Esophagus muscularis mucosa (tissue), 4 donors: ENCODE data around the gene SLC36A4. TPM values are rescaled to one million over a fixed set of nuclear protein-coding genes. Genes with fewer than 3 reads are reported as not detected.
"Not testable (repeated sequence)": the region's sequence is repeated elsewhere in the genome, so short reads cannot be mapped to it uniquely, and the experiment has no call there.

ENCODE experiments used
- DNase-seq: peaks from one replicate; pipeline ENCODE4 v3.0.0-alpha.2; 2017; ENCODE audit errors: extremely low spot score
- H3K27ac ChIP-seq, 4 donors: fragments of 200-600 bp; sonication (generic); replicated peaks in 1 of 4; 1 replicate in 3 of 4; 2 replicates in 1 of 4; pipeline ENCODE4 v1.5.1; 2016 to 2019; ENCODE audit warnings: mild to moderate bottlenecking in 1 of 4
- H3K27me3 ChIP-seq, 4 donors: fragments of 200-600 bp; sonication (generic); one replicate each; pipeline versions ENCODE4 v1.5.1 to v1.6.0; 2016 to 2019
- H3K36me3 ChIP-seq, 4 donors: fragments of 200-600 bp; sonication (generic); one replicate each; pipeline ENCODE4 v1.5.1; 2016 to 2019
- H3K4me1 ChIP-seq, 4 donors: fragments of 200-600 bp; sonication (generic); one replicate each; pipeline ENCODE4 v1.5.1; 2016 to 2019
- H3K4me3 ChIP-seq, 4 donors: fragments of 200-600 bp; sonication (generic); 1 replicate in 2 of 4; 2 replicates in 2 of 4; pipeline ENCODE4 v1.5.1; 2016 to 2019; ENCODE audit warnings: mild to moderate bottlenecking in 4 of 4, moderate library complexity in 1 of 4
- H3K9me3 ChIP-seq, 4 donors: fragments of 200-600 bp; sonication (generic); 1 replicate in 3 of 4; 2 replicates in 1 of 4; pipeline ENCODE4 v1.5.1; 2016 to 2019
- CTCF ChIP-seq, 3 experiments: fragments of 200-600 bp in 2 of 3; fragments of 450-650 bp in 1 of 3; sonication (generic) in 2 of 3; IDR thresholded peaks; one replicate each; pipeline ENCODE4 v1.5.1; 2017 to 2019; ENCODE audit warnings: antibody characterized with exemption in 3 of 3, mild to moderate bottlenecking in 2 of 3, moderate library complexity in 1 of 3
- EP300 ChIP-seq: sonication (generic); formaldehyde crosslinking; IDR thresholded peaks from one replicate; pipeline ENCODE4 v1.6.1; 2017; ENCODE audit warnings: antibody characterized with exemption
- POLR2A ChIP-seq: fragments of 450-650 bp; IDR thresholded peaks from one replicate; pipeline ENCODE4 v1.6.1; 2017; ENCODE audit warnings: antibody characterized with exemption, moderate library complexity, mild to moderate bottlenecking, low read depth
- POLR2AphosphoS5 ChIP-seq, 2 donors: sonication (generic); formaldehyde crosslinking; IDR thresholded peaks; one replicate each; pipeline ENCODE4 v1.6.1; 2017; ENCODE audit warnings: antibody characterized with exemption in 2 of 2
- WGBS: methylation state at CpG from one replicate; pipeline ENCODE4 v1.1.5; 2018; 5-methylcytosine and 5-hydroxymethylcytosine counted together
- intact Hi-C: fragments of 100-400 bp; cut with DNase I; formaldehyde crosslinking; loops from one replicate; pipeline ENCODE4 v1.15.1; 2023
- total RNA-seq, 4 donors: library from RNA; depleted of rRNA; stranded (reverse); fragments of >200 nt; gene quantifications; one replicate each; pipeline versions ENCODE4 v1.1.0 to v1.2.1, GENCODE V29; 2016

Gene SLC36A4
- total RNA-seq, 4 donors from 2014 or later, result 10.9 to 19.9 (median 17.7) TPM

GRCh38 chr11:93189462-93189861, 8.3 kb downstream of the SLC36A4 start:
- TF ChIP-seq CTCF (IDR thresholded peaks at IDR 0.05), result no peak
- Histone ChIP-seq H3K4me3 (no peak overlapping the region), H3K27me3 (no peaks in the 10 kb centered on the region), H3K9me3 (peaks cover 0 to 12% (median 4%) of the 10 kb centered on the region in 4 donors), H3K36me3 (peaks cover 0 to 13% (median 0%) of the 10 kb centered on the region in 4 donors), H3K27ac (no peak overlapping the region), H3K4me1 (no peaks in the 10 kb centered on the region)
- WGBS, result 100% methylated on average over 1 of the region's 1 CpG
- DNase-seq, result no peak
- intact Hi-C loops, result no loop called here

GRCh38 chr11:93188726-93189125, 9.1 kb downstream of the SLC36A4 start:
- Histone ChIP-seq H3K36me3 (peaks cover 0 to 19% (median 0%) of the 10 kb centered on the region in 4 donors), H3K27ac (no peak overlapping the region), H3K27me3 (no peaks in the 10 kb centered on the region), H3K4me1 (no peaks in the 10 kb centered on the region), H3K4me3 (no peak overlapping the region), H3K9me3 (peaks cover 0 to 12% (median 4%) of the 10 kb centered on the region in 4 donors)
- intact Hi-C loops, result no loop called here
- no peak for DNase-seq
- TF ChIP-seq POLR2AphosphoS5 (IDR thresholded peaks at IDR 0.05), result no peak
- no peak for TF ChIP-seq POLR2A
- no peak for TF ChIP-seq CTCF (IDR thresholded peaks at IDR 0.05)
- TF ChIP-seq EP300, result no peak

- H3K4me1 ChIP-seq, result no peaks in the 10 kb centered on the region
- intact Hi-C loops, result no loop called here
- H3K27ac ChIP-seq, result no peak overlapping the region
- no peaks in the 10 kb centered on the region for H3K27me3 ChIP-seq
- H3K9me3 ChIP-seq, result peaks cover 0 to 12% (median 4%) of the 10 kb centered on the region in 4 donors
- DNase-seq, result no peak
- no peak for TF ChIP-seq POLR2AphosphoS5 (IDR thresholded peaks at IDR 0.05)
- TF ChIP-seq CTCF (IDR thresholded peaks at IDR 0.05), result no peak
- TF ChIP-seq POLR2A, result no peak
- no peak for TF ChIP-seq EP300
- no peak overlapping the region for H3K4me3 ChIP-seq
- H3K36me3 ChIP-seq, result peaks cover 0 to 28% (median 2%) of the 10 kb centered on the region in 4 donors
These were observed 10.5 kb downstream of the SLC36A4 start for GRCh38 chr11:93187290-93187689.

GRCh38 chr11:93177891-93178290, 19.9 kb downstream of the SLC36A4 start:
- H3K27ac ChIP-seq, H3K4me3 ChIP-seq, DNase-seq, H3K9me3 ChIP-seq, H3K4me1 ChIP-seq, H3K27me3 ChIP-seq: not testable (repeated sequence)
- intact Hi-C loops, result loop anchor here (10.0 kb wide), 1 partner anchor 57 kb away; no protein-coding TSS in a partner anchor
- 97% methylated on average over 13 of the region's 13 CpGs for WGBS
- H3K36me3 ChIP-seq, result peaks cover 17 to 43% (median 22%) of the 10 kb centered on the region in 4 donors

GRCh38 chr11:93169950-93170561, 27.7 kb downstream of the SLC36A4 start:
- intact Hi-C loops, result loop anchor here (10.0 kb wide), 1 partner anchor 65 kb away; no protein-coding TSS in a partner anchor
- peak in 2 of 3 experiments; percentile 22 to 34 for TF ChIP-seq CTCF (IDR thresholded peaks at IDR 0.05)
- TF ChIP-seq POLR2A, result no peak
- H3K27ac ChIP-seq, result no peak overlapping the region

More at GRCh38 chr11:93169950-93170561, 27.7 kb downstream of the SLC36A4 start:
- Histone ChIP-seq H3K27me3 (no peaks in the 10 kb centered on the region), H3K36me3 (peaks cover 0 to 27% (median 4%) of the 10 kb centered on the region in 4 donors), H3K9me3 (no peaks in the 10 kb centered on the region), H3K4me1 (no peaks in the 10 kb centered on the region), H3K4me3 (no peak overlapping the region)
- DNase-seq, result no peak
- 51% methylated on average over 2 of the region's 2 CpGs for WGBS
